Measurements from ENCODE around the gene MYO1B.

DNA sequence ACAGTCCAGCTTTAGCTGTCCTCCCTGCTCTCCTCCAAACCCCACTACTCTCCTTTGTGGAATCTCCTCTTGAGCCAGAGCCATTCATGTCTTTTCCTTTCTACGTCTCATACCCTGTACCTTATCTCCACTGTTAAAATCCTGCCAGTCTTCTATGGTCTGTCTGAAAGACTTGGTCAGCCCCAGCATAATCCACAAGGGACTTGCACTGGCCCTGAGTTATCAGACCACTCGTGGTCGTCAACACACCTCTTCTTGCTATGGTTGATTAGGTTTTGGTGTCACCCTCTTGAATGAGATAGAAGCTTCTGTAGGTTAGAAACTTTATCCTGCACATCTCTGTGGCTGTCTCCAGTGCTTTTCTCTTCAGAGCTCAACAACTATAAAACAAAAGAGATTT is 56.8 kb downstream of the MYO1B start:
- TF ChIP-seq, protein P1, sequence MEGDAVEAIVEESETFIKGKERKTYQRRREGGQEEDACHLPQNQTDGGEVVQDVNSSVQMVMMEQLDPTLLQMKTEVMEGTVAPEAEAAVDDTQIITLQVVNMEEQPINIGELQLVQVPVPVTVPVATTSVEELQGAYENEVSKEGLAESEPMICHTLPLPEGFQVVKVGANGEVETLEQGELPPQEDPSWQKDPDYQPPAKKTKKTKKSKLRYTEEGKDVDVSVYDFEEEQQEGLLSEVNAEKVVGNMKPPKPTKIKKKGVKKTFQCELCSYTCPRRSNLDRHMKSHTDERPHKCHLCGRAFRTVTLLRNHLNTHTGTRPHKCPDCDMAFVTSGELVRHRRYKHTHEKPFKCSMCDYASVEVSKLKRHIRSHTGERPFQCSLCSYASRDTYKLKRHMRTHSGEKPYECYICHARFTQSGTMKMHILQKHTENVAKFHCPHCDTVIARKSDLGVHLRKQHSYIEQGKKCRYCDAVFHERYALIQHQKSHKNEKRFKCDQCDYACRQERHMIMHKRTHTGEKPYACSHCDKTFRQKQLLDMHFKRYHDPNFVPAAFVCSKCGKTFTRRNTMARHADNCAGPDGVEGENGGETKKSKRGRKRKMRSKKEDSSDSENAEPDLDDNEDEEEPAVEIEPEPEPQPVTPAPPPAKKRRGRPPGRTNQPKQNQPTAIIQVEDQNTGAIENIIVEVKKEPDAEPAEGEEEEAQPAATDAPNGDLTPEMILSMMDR (IDR thresholded peaks at IDR 0.05; ENCODE audit: poor library complexity, severe bottlenecking): no peak
- TF ChIP-seq EZH2 (IDR thresholded peaks at IDR 0.05; ENCODE audit: borderline replicate concordance, insufficient read depth, low read length, poor library complexity, severe bottlenecking): no peak
